NCI-H2227 treated with DMSO at 0.1 percent for 48 hours (cell line): Measurements from ENCODE around the gene OR4K5.
"Not testable (repeated sequence)": the region's sequence is repeated elsewhere in the genome, so short reads cannot be mapped to it uniquely, and the experiment has no call there.

Experiments
- DNase-seq: peaks from one replicate; lab custom pipeline; 2025; lab: John Stamatoyannopoulos, UW

The OR4K5 gene

GRCh38 chr14:19920021-19920657 lies at the start of gene OR4K5:
Gene OR4K5, plus strand, starts transcription at chr14:19920607. Its CDS starts 0 bp downstream, at chr14:19920607.
- no peak for DNase-seq

GRCh38 chr14:19873178-19873577 lies 47.2 kb upstream of the OR4K5 start:
- DNase-seq, result no peak

GRCh38 chr14:19874842-19875241 lies 45.6 kb upstream of the OR4K5 start, which contains the start of gene OR4K2:
Gene OR4K2, plus strand, starts transcription at chr14:19875142. Its CDS starts 1,126 bp downstream, at chr14:19876268.
- DNase-seq, result no peak

GRCh38 chr14:19878029-19878642 lies 42.3 kb upstream of the OR4K5 start:
- no peak for DNase-seq

GRCh38 chr14:19895282-19895681 lies 25.1 kb upstream of the OR4K5 start:
- DNase-seq, result no peak

- DNase-seq, result no peak
Observed at GRCh38 chr14:19900999-19901398, 19.4 kb upstream of the OR4K5 start.

GRCh38 chr14:19902409-19902808 lies 18.0 kb upstream of the OR4K5 start:
- DNase-seq, result no peak

- DNase-seq, result no peak
Observed at GRCh38 chr14:19906665-19907064, 13.7 kb upstream of the OR4K5 start.

- no peak for DNase-seq
Observed at GRCh38 chr14:19911114-19911513, 9.3 kb upstream of the OR4K5 start.

GRCh38 chr14:19917243-19917642 lies 3.2 kb upstream of the OR4K5 start:
- DNase-seq, result no peak

GRCh38 chr14:19917955-19918518 lies 2.4 kb upstream of the OR4K5 start:
- no peak for DNase-seq

GRCh38 chr14:19918553-19919264 lies 1.7 kb upstream of the OR4K5 start:
- DNase-seq, result no peak

- DNase-seq, result no peak
Observed at GRCh38 chr14:19930617-19931016, 10.2 kb downstream of the OR4K5 start, which contains the start of gene OR4K1. Gene OR4K1, plus strand, starts transcription at chr14:19930917. Its CDS starts 4,750 bp downstream, at chr14:19935667.

GRCh38 chr14:19941668-19942067 lies 21.3 kb downstream of the OR4K5 start:
- DNase-seq, result no peak

- DNase-seq, result no peak
Observed at GRCh38 chr14:19947413-19948090, 27.1 kb downstream of the OR4K5 start.

GRCh38 chr14:19949218-19949617 lies 28.8 kb downstream of the OR4K5 start:
- no peak for DNase-seq

GRCh38 chr14:19969735-19970134 lies 49.3 kb downstream of the OR4K5 start:
- DNase-seq, result not testable (repeated sequence)
